Stimulated activated CD4-positive, alpha-beta T cell treated with anti-CD3 and anti-CD28 coated beads, Interleukin-4, amount 100 ng/mL, for 1 hour (primary cell): ENCODE measurements around the gene PWWP3B.
"Not testable (repeated sequence)": the region's sequence is repeated elsewhere in the genome, so short reads cannot be mapped to it uniquely, and the experiment has no call there.

Experiments
- DNase-seq: peaks from one replicate; pipeline ENCODE4 v3.0.0-alpha.2; 2020

PWWP3B gene

DNA sequence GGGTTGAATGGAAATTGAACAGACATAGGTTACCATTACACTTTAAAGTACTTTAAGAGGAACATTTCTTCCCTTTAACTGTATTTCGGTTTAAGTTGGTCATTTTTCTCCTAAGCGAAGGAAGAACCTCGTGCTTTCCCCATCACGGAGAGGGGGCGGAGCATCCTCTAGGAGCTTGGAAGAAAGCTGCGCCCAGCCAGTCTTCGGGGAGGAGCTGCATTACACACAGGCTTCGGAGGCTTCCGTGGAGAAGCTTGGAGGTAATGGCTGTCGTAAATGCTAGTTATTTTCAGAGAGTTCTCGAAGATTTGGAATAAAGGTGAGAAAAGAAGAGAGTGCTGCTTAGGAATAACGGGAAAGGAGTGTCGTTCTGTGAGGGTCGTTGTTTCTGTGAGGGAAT is at the start of gene PWWP3B:
TSS of gene PWWP3B (plus strand) at position 199 of the 400 bp plus-strand sequence. CDS start 37,128 bp downstream, outside the sequence.
- no peak for DNase-seq

DNA sequence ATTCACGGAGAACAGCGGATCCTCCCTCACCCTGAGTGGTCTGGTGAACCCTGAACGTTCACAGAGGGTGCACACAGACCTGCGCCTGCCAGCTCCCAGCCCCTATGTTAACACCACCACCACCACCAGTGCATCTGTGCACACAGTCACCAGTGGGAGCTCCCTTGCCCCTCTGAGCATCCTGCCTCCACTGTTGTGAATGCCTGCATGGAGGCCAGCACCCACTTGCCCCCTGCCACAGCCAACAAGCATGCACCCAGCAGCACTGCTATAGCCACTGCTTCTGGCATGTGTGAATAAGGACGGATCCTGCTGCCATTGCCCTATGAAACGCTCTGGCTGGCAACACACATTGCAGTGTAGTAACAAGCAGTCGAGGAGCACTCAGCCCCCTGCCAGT is 29.1 kb upstream of the PWWP3B start:
- no peak for DNase-seq

DNA sequence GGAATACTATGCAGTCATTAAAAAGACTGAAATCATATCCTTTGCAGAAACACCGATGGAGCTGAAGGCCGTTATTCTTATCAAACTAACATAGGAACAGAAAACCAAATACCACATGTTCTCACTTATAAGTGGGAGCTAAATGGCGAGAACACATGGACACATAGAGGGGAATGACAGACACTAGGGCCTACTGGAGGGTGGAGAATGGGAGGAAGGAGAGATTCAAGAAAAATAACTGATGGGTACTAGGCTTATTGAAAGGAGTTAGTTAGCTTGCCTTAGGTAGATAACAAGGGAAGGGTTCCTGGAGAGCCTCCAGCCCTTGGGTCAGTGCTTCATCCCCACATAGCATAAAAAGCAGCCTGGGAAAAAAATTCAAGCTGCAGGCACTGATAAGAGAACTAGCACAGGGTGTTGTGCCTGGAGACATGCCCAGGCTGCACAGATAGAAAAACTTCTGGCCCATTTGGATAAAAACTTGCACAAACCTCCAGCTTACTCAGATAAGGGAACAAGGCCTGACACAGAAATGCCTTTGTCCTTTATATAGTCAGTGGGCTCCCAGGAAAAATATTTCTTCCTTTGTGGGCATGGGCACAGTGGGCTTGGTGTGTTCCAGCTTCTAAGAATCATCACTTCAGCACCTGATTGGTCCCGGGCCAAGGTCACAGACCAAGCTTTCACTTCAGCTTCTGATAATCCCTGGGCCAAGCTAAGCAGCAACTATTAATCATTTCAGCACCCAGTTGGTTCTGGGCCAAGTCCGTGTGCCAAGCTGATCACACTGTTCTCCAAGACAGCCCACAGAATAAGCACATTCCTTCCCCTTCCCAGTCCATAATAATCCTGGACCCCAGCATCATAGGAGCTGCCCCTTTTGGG is 23.1 kb upstream of the PWWP3B start:
- DNase-seq, result no peak

DNA sequence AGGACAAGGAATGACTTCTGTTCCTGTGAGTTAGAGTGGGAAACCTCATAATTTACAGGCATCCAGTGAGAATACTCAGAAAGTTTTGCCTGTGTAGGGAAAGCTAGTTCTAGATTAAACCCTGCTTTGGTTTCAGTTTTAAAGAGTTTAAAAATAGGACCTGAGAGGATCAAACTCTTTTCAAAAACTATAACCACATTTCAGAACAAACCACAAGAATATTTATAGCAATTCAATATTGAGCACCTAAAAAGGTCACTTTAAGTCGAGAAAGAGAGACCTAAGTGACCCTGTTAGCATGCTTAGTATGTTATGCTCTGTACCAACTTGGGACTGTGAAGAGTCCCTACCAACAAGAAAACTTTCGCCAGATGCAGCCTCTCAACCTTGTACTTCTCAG is 17.4 kb upstream of the PWWP3B start:
- DNase-seq, result no peak

DNA sequence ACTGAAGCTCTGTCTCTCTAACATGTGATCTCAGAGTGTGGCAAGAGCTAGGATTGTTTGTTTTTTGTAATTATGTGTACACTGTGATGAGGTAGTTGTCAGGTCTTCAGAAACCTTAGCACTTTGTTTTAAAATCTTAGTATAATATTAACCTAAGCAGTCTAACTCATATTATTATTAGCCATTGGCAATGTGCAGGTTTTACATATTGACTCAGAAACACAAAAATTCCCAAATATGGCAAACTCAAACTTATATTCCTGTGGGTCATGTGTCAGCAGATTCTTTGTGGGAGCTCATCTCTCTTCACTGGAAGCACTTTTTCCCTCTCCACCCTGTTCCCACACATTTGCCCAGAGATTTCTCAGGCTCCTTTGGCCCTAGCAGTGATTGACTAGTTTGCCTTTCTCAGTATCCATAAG is 8.2 kb upstream of the PWWP3B start:
- DNase-seq, result no peak

DNA sequence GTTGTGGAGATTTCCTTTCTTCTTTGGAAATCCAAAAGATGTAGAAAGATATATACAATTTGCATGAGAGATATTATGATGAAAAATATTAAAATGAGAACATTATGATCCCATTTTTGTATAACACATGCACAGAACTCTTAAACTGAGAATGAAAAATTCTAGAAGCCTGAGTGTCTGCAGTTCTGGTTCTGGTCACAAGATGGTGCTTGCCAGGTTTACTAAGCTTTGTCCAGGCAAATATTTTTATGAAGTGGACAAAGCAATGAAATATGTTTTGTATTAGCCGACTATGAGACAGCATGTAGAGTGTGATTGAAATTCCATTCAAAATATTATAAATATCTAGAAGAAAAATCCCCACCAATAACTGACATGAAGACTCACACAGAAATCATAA is 2.2 kb downstream of the PWWP3B start:
- no peak for DNase-seq

DNA sequence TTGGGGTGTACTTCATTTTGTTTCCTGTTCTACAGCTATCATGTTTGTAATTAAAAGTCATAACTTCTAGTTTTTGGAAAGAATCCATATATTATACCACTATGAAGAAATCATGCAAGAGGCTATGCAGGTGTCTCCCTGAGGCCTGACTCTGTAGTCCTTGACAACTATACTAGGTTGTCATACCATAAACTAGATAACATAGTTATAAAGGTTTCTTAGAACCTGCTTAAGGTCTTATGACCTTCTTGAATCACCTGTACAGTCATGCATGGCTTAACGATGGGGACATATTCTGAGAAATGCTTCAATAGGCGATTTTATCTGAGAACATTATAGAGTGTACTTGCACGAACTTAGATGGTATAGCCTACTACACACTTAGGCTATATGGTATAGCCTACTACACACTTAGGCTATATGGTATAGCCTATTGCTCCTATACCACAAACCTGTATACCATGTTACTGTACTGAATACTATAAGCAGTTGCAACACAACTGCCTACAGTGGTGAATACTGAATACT is 3.3 kb downstream of the PWWP3B start:
- no peak for DNase-seq

DNA sequence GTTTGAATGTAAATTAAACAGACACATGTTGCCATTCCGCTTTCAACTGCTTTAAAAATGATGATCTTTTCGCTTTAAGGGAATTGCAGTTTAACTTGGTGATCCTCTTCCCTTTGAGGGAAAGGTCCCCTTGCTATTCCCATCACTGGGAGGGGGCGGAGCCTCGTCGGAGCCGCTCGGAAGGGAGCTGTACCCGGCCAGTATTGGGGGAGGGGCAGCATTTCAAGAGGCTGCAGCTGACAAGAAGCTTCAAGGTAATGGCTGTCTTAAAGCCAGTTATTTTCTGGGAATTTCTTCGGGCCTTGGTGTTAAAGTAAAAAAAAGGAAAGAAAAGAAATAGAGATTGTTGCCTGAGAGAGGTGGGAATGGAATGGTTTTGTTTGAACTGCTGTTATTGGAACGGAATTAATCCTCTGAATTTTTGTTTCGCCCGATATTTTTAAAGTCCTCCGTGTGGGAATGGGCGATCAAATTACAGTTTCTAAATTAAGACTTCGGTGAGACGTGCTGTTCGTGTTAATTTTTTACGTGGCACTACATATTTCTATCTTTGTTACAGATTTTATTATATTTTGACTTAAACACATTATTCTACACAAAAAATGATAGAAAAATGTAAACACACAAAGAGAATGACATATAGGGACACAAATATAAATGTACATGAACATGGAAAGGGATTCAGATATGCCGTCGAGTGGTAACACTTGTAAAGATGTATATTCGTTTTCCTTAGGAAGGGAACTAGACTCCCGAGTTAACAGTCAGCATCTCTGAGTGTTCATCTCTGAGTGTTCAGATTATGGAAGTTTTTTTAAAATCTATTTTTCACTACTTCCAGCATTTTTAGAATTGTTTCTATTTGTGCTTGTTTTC is 9.2 kb downstream of the PWWP3B start:
- no peak for DNase-seq

DNA sequence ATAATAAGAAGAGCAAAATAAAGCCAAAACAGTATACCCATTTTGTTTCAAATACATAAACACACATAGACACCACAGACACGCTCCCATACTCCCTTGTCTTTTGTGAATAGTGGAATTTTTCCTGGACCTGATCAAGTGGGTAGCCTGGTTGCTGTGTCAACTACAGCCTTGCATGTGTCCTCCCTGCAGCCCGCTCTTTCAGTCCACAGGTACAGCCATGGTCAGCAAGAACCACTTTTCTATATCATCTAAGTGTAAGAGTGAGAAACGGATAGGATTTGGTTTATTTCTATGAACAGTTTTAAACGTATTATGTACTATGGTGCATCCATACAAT is 9.8 kb downstream of the PWWP3B start:
- DNase-seq, result no peak

DNA sequence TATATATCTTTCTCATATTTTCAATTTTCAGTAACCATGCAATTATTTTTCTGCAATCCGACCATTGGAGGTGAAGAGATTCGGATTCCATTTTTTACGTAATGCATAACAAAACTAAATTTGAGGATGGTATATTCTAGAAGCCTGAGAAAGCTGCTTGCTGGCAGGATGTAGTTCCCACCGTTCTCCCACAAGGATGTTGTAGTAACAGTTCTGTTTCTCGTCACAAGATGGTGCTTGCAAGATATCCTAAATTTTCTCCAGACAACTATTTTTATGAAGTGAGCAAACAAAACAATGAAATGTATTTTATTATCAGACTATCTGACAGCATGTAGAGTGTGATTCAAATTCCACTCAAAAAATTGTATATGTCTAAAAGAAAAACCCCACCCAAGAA is 10.7 kb downstream of the PWWP3B start:
- DNase-seq, result no peak

DNA sequence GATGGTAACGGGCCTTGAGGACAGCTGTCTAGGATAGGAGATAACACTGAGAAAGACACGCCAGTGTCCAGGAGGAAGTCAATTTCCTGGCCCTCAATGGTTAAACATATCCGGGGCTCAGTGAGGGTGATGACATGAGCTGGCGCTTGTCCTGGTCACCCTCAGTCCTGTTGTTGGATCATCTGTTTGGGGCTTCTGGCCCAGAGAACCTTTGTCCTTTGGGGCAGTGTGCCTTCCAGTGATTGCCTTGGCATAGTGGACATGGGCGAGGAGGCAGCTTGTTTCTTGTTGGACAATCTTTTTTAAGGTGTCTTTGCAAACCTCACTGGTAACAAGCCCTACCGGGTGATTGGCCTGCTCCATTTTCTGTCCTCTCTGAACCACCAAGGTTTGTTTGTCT is 15.6 kb downstream of the PWWP3B start:
- DNase-seq, result not testable (repeated sequence)

DNA sequence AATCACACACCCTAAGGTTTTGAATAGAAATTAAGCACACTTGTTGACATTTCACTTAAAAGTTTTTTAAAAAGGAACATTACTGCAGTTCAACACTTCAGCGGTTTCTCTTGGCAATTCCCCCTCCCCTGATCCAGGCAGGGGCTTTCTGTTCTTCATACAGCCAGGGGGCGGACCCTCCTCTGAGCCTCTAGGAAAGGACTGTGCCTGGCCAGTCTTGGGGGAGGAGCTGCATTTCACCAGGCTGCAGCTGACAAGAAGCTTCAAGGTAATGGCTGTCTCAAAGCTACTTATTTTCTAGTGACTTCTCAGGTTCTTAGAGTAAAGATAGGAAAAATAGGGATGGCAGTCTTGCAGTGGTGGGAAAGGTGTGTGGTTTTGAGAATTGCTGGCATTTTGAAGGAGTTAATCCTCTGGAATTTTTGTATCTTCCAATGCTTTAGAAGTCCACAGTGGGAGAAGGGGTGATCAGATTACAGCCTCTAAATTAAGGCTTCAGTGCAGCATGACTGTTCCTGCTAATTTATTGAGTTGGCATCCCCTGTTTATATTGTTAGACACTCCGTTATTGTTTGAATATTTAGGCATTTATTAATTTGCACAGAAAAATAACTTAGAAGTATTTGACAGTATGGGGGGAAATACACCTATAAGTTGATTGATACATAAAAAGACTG is 33.5 kb downstream of the PWWP3B start:
- DNase-seq, result no peak

DNA sequence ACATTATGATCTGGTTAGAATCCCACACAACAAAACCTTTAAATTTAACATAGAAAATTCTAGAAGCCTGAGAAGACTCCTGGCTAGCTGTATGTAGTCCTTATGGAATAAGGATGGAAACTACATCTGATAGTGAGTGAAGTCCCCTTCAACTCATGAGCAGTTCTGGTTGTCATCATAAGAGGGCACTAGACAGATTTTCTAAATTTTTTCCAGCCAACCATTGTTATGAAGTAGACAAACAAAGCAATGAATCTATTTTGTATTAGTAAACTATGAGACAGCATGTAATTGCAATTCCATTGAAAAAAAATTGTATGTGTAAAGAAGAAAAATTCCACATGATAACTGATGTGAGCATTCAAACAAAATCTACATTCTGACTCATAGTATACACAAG is 35.2 kb downstream of the PWWP3B start:
- no peak for DNase-seq

DNA sequence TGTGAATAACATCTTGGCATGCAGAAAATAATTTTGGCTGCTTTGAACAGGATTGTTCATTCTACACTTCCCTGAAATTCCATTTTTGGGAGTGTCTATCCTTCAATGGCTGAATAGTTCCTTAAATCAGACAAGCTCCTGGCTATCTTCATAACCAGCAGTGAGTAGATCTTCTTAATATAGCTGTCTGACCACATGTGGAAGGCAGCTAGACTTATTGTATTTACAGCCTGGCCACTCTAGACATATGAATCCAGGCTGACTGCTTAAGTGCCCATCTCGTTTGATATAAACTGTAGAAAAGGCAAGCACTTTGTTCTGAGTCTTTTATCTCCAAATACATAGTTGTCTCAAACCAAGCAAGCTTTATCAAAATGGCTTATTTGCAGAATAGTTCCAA is 40.0 kb downstream of the PWWP3B start:
- no peak for DNase-seq
